Fibroblast of lung (primary cell): Measurements from ENCODE around the gene WARS2. TPM values are rescaled to one million over a fixed set of nuclear protein-coding genes. Genes with fewer than 3 reads are reported as not detected.

Experiments
- DNase-seq, 2 donors: peaks; one replicate each; pipeline versions ENCODE4 v3.0.0 to v3.0.0-alpha.2; 2010; ENCODE audit warnings: low read depth in 2 of 2
- H2AFZ ChIP-seq: 2 replicates; pipeline ENCODE4 v1.5.1; 2012; ENCODE audit warnings: low read length, control low read depth, inconsistent platforms
- H3K27ac ChIP-seq: 2 replicates; pipeline ENCODE4 v1.5.1; 2011; ENCODE audit warnings: low read length, control low read depth; ENCODE audit not compliant: insufficient read depth
- H3K27me3 ChIP-seq: 2 replicates; pipeline ENCODE4 v1.5.1; 2011; ENCODE audit warnings: mild to moderate bottlenecking, low read length; ENCODE audit not compliant: control insufficient read depth, insufficient read depth
- H3K36me3 ChIP-seq: 2 replicates; pipeline ENCODE4 v1.5.1; 2011; ENCODE audit warnings: low read length; ENCODE audit not compliant: control insufficient read depth, insufficient read depth
- H3K4me1 ChIP-seq: 2 replicates; pipeline ENCODE4 v1.5.1; 2011; ENCODE audit warnings: low read length; ENCODE audit not compliant: control insufficient read depth, insufficient read depth; ENCODE audit errors: extremely low read depth
- H3K4me2 ChIP-seq: 2 replicates; pipeline ENCODE4 v1.5.1; 2011; ENCODE audit warnings: low read length, control low read depth; ENCODE audit not compliant: insufficient read depth; ENCODE audit errors: extremely low read depth
- H3K4me3 ChIP-seq, 4 experiments: fragments of 200-600 bp in 1 of 4; sonication (generic) in 1 of 4; replicated peaks in 1 of 4; 2 replicates each; pipeline ENCODE4 v1.5.1; 2011 to 2016; ENCODE audit warnings: low read length in 4 of 4, low read depth in 3 of 4, mild to moderate bottlenecking in 3 of 4, control low read depth in 2 of 4, inconsistent platforms in 1 of 4, mixed read lengths in 1 of 4; ENCODE audit not compliant: insufficient read depth in 1 of 4; ENCODE audit errors: control extremely low read depth in 1 of 4
- H3K79me2 ChIP-seq: 2 replicates; pipeline ENCODE4 v1.5.1; 2012; ENCODE audit warnings: mild to moderate bottlenecking, low read length, inconsistent platforms; ENCODE audit not compliant: control insufficient read depth, insufficient read depth
- H3K9ac ChIP-seq: 2 replicates; pipeline ENCODE4 v1.5.1; 2011; ENCODE audit warnings: mild to moderate bottlenecking, low read length, control low read depth; ENCODE audit not compliant: insufficient read depth
- H3K9me3 ChIP-seq: 2 replicates; pipeline ENCODE4 v1.5.1; 2012; ENCODE audit warnings: low read depth, low read length; ENCODE audit not compliant: control insufficient read depth, insufficient read depth
- H4K20me1 ChIP-seq: 2 replicates; pipeline ENCODE4 v1.5.1; 2011; ENCODE audit warnings: low read length; ENCODE audit not compliant: control insufficient read depth, insufficient read depth; ENCODE audit errors: extremely low read depth
- CTCF ChIP-seq, 2 donors: IDR thresholded peaks in 1 of 2; conservative IDR thresholded peaks in 1 of 2; 1 replicate in 1 of 2; 2 replicates in 1 of 2; pipeline ENCODE4 v1.5.1; 2011 to 2012; ENCODE audit warnings: low read length in 2 of 2, control low read depth in 1 of 2, inconsistent platforms in 1 of 2, low read depth in 1 of 2, mild to moderate bottlenecking in 1 of 2
- EZH2 ChIP-seq: IDR thresholded peaks from 2 replicates; pipeline ENCODE4 v1.5.1; 2012; ENCODE audit warnings: low read length, control low read depth, mild to moderate bottlenecking; ENCODE audit errors: missing control alignments
- polyA plus RNA-seq, 2 donors: library from polyadenylated mRNA; depleted of rRNA in 1 of 2; stranded (reverse) in 1 of 2; unstranded in 1 of 2; fragments of >200 nt; gene quantifications; 2 replicates each; pipeline ENCODE4 v1.2.1, GENCODE V29; 2011 to 2012; ENCODE audit warnings: missing spikeins in 1 of 2
- total RNA-seq: library from RNA; depleted of rRNA; stranded (reverse); fragments of >200 nt; gene quantifications from 2 replicates; pipeline ENCODE4 v1.2.1, GENCODE V29; 2014

Gene WARS2
- total and polyA plus RNA-seq, 2 donors (not counting 1 experiment from before 2014, with no cell fraction given), result 13.3 to 20.3 TPM

GRCh38 chr1:119097380-119097779, 43.1 kb downstream of the WARS2 start:
- H3K79me2 ChIP-seq, result no peaks in the 10 kb centered on the region
- no peak overlapping the region for H3K4me3 ChIP-seq
- no peaks in the 10 kb centered on the region for H3K9me3 ChIP-seq
- peak; percentile 55 to 71 for DNase-seq
- no peak overlapping the region for H3K4me2 ChIP-seq
- H3K9ac ChIP-seq, result no peak overlapping the region
- no peaks in the 10 kb centered on the region for H4K20me1 ChIP-seq
- H2AFZ ChIP-seq, result no peak overlapping the region
- H3K36me3 ChIP-seq, result no peaks in the 10 kb centered on the region
- no peaks in the 10 kb centered on the region for H3K27me3 ChIP-seq
- H3K4me1 ChIP-seq, result no peaks in the 10 kb centered on the region
- no peak for TF ChIP-seq CTCF (conservative IDR thresholded peaks at IDR 0.05 in 1 of 2, IDR thresholded peaks at IDR 0.05 in 1 of 2; ENCODE audit: low read depth in 1 of 2, low read length in 2 of 2)
- no peak for TF ChIP-seq EZH2
- H3K27ac ChIP-seq, result no peak overlapping the region

GRCh38 chr1:119093721-119094120, 46.7 kb downstream of the WARS2 start:
- H3K36me3 ChIP-seq, result no peaks in the 10 kb centered on the region
- H3K27ac ChIP-seq, result no peak overlapping the region
- no peaks in the 10 kb centered on the region for H3K4me1 ChIP-seq
- TF ChIP-seq EZH2 (no peak), CTCF (conservative IDR thresholded peaks at IDR 0.05 in 1 of 2, IDR thresholded peaks at IDR 0.05 in 1 of 2; ENCODE audit: low read depth in 1 of 2, low read length in 2 of 2) (no peak)
- peak in 1 of 2 donors; percentile 10 for DNase-seq
- H4K20me1 ChIP-seq, result no peaks in the 10 kb centered on the region
- H3K9ac ChIP-seq, result no peak overlapping the region
- H3K4me3 ChIP-seq, result no peak overlapping the region
- H3K79me2 ChIP-seq, result no peaks in the 10 kb centered on the region
- no peaks in the 10 kb centered on the region for H3K9me3 ChIP-seq
- H3K27me3 ChIP-seq, result no peaks in the 10 kb centered on the region
- H3K4me2 ChIP-seq, result no peak overlapping the region
- H2AFZ ChIP-seq, result no peak overlapping the region

GRCh38 chr1:119091618-119092017, 48.8 kb downstream of the WARS2 start:
- no peaks in the 10 kb centered on the region for H3K36me3 ChIP-seq
- peak in 1 of 2 donors; percentile 6 for DNase-seq
- no peaks in the 10 kb centered on the region for H4K20me1 ChIP-seq
- no peaks in the 10 kb centered on the region for H3K79me2 ChIP-seq
- H3K27ac ChIP-seq, result no peak overlapping the region
- H3K4me3 ChIP-seq, result no peak overlapping the region
- H3K27me3 ChIP-seq, result no peaks in the 10 kb centered on the region
- H2AFZ ChIP-seq, result no peak overlapping the region
- TF ChIP-seq CTCF (conservative IDR thresholded peaks at IDR 0.05 in 1 of 2, IDR thresholded peaks at IDR 0.05 in 1 of 2; ENCODE audit: low read depth in 1 of 2, low read length in 2 of 2) (no peak), EZH2 (no peak)
- no peaks in the 10 kb centered on the region for H3K4me1 ChIP-seq
- H3K9ac ChIP-seq, result no peak overlapping the region
- no peaks in the 10 kb centered on the region for H3K9me3 ChIP-seq
- no peak overlapping the region for H3K4me2 ChIP-seq
